GM12801 (cell line): ENCODE data around the gene NR2C2.

Experiments
- TF ChIP-seq, protein P1 (sequence below): IDR thresholded peaks from one replicate; pipeline ENCODE4 v1.5.1; 2011; ENCODE audit warnings: control low read depth; ENCODE audit not compliant: insufficient read length; ENCODE audit errors: extremely low read depth

The NR2C2 gene

DNA sequence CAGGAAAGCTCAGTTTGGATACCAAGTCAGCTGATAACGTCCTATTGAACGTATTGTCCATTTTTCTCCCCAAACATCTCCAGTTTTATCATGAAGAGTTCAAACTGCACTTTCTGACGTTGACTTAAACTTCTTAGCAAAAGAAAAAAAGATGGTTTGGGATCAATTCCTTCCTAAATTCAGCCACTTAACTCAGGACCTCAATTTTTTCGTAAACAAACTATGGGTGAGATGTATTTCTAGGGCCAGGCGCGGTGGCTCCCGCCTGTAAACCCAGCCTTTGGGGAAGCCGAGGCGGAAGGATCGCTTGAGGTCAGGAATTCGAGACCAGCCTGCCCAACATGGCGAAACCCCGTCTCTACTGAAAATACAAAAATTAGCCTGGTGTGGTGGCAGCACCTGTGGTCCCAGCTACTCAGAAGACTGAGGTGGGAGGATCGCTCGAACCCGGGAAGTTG is 118.2 kb downstream of the NR2C2 start:
- TF ChIP-seq, protein P1, sequence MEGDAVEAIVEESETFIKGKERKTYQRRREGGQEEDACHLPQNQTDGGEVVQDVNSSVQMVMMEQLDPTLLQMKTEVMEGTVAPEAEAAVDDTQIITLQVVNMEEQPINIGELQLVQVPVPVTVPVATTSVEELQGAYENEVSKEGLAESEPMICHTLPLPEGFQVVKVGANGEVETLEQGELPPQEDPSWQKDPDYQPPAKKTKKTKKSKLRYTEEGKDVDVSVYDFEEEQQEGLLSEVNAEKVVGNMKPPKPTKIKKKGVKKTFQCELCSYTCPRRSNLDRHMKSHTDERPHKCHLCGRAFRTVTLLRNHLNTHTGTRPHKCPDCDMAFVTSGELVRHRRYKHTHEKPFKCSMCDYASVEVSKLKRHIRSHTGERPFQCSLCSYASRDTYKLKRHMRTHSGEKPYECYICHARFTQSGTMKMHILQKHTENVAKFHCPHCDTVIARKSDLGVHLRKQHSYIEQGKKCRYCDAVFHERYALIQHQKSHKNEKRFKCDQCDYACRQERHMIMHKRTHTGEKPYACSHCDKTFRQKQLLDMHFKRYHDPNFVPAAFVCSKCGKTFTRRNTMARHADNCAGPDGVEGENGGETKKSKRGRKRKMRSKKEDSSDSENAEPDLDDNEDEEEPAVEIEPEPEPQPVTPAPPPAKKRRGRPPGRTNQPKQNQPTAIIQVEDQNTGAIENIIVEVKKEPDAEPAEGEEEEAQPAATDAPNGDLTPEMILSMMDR: no peak

DNA sequence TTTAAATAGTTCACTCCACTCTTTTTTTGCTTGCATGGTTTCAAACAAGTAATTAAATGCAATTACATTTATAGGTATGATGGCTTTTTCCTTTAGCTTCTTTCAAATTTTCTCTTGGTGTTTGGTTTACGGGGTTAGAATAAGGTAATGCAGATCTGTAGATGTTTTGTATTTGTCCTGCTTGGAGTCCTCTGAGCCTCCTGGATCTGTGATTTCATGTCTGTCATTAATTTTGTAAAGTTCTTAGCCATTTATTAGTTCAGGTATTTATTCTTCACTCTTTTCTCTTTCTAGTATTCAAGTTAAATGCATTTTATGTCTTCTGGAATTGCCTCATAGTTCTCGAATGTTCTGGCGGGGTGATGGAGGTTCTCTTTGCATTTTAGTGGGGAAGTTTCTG is 119.1 kb downstream of the NR2C2 start:
- TF ChIP-seq, protein P1: no peak

DNA sequence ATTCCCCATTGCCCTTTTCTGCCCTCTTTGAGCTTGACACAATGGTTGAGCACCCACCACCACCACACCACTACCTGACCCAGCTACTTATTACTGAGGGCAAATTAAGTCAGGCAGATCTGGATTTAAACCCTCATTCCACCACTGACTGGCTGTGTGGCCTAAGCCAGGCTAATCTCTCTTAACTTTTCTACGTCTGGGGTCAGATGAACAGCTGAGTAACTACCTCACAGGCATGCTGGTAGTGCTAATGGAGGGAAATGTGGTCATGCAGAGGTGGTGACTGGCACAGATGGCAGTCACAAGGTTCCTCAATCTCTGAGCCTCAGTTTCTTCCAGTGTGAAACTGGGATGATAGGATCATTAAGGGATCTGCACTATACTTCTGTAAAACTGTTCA is 122.1 kb downstream of the NR2C2 start:
- TF ChIP-seq, protein P1: no peak

DNA sequence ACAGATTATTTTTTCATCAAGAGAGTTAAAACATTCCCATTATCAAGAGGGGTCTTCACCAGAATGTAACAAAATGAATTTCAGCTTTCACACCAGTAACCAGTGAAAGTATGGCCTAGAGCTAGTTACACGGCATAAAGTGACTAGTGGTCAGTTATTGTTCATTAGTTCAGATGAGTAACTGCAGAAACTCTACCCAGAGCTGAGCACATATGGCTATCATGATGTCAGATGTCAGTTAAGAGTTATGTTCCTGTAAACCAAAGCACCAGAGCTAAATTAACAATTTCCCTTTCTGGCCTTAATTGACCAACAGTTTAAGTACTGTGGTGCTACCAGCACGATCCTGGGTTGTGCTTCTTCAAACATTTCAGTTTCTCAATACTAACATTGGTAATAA is 124.3 kb downstream of the NR2C2 start:
- TF ChIP-seq, protein P1: no peak

DNA sequence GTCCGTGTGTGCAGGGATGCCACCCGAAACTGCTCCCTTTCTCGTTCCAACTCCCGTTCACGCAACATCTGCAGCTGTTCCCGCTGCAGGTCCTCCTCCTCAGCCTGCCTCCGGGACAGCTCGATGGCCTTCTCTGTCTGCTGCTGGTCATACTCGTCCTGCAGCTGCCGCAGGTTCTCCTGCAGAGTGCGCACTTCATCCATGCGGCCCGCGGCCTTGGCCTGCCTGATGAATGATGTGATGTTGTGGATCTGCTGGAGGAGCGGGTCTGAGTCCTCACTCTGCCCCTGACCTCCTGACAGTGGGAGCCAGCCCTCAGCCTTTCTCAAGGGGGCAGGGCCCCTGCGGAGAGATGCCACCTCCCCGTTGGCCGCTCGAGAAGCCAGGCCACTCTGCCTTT is 127.1 kb downstream of the NR2C2 start:
- TF ChIP-seq, protein P1: no peak

DNA sequence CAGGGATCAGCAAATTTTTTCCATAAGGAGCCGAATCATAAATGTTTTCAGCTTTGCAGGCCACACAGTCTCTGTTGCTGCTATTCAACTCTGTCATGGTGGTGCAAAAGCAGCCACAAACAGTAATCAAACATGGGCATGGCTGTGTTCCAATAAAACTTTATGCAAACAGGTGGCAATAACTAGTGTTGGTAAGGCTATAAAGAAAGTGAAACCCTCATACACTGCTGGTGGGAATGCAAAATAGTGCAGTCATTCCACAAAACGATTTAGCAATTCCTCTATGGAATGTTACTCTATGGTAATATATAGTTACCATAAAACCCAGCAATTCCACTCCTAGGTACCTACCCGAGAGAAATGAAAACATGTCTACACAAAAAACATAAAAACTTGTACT is 131.7 kb downstream of the NR2C2 start:
- TF ChIP-seq, protein P1: no peak

DNA sequence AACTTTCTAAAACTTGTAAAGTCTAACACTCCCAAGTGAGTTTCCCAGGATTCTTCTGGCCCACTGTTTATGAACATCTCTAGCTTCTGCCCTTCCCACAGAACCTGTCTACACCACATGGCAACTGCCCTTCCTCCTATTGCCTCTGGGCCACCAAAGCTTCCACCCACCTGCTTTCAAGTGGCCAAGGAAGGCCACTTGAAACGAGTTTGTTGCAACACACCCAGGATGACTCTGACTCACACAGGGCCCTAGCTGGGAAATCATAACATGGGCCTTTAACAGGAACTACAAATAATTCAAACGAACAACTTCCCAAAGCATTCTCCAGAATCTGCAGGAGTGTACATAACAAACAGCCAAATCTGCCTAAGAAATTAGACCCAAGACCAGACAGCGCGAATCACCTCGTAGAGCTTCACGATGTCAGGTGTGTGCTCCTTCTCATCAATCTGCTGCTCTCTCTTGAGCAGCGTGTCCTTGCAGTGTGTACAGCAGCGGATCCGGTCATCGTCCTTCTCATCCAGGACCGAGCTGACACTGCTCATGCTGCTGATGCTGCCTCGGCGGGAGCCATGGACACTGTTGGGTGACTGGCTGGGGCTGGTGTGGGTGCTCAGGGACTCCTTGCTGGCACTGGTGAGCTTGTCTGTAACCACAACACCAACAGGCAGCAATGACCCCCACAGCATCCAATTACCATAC is 134.7 kb downstream of the NR2C2 start:
- TF ChIP-seq, protein P1: no peak

DNA sequence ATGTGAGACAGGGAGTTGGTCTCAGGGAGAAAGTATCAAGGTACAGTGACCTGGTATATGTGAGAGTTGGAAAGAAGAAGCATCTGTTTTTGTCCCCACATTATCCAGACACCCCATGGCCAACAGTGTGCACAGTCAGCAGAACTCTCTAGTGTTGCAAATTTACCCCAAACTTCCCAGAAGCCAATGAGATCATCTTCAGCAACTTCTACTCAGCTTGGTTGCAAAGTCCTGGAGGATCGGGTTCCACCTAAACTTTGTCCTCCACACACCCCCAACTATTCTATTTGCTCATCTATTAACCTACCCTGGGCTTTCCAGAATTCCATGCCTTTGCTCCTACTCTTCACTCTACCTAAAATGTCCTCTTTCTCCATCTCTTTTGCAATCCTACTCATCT is 135.9 kb downstream of the NR2C2 start:
- TF ChIP-seq, protein P1: no peak
